HG03175 (cell line): ENCODE data around the gene CDC42BPB.

Source experiments
- ATAC-seq: cut with Tn5 transposase; IDR thresholded peaks from one replicate; pipeline ENCODE4 v1.9.1; 2021; ENCODE audit warnings: mild to moderate bottlenecking, moderate library complexity; ENCODE audit not compliant: unreplicated experiment

CDC42BPB gene

GRCh38 chr14:102999227-102999895 is 58.0 kb downstream of the CDC42BPB start:
- no peak for ATAC-seq

- ATAC-seq: no peak
Observed at GRCh38 chr14:102998393-102998792, 59.0 kb downstream of the CDC42BPB start.

- no peak for ATAC-seq
Observed at GRCh38 chr14:102996941-102997340, 60.4 kb downstream of the CDC42BPB start.

GRCh38 chr14:102994689-102995088 is 62.7 kb downstream of the CDC42BPB start:
- no peak for ATAC-seq

- no peak for ATAC-seq
Observed at GRCh38 chr14:102993523-102993922, 63.8 kb downstream of the CDC42BPB start.

GRCh38 chr14:102991376-102991775 is 66.0 kb downstream of the CDC42BPB start:
- ATAC-seq: no peak

GRCh38 chr14:102988054-102988453 is 69.3 kb downstream of the CDC42BPB start:
- ATAC-seq: no peak

- no peak for ATAC-seq
Observed at GRCh38 chr14:102986810-102987579, 70.4 kb downstream of the CDC42BPB start.

- no peak for ATAC-seq
Observed at GRCh38 chr14:102985665-102986064, 71.7 kb downstream of the CDC42BPB start.

- no peak for ATAC-seq
Observed at GRCh38 chr14:102984336-102985102, 72.8 kb downstream of the CDC42BPB start.

- no peak for ATAC-seq
Observed at GRCh38 chr14:102983496-102983895, 73.9 kb downstream of the CDC42BPB start.

- no peak for ATAC-seq
Observed at GRCh38 chr14:102982852-102983470, 74.4 kb downstream of the CDC42BPB start.

- ATAC-seq: no peak
Observed at GRCh38 chr14:102980409-102980810, 76.9 kb downstream of the CDC42BPB start.

GRCh38 chr14:102979406-102979805 is 77.9 kb downstream of the CDC42BPB start:
- no peak for ATAC-seq

- no peak for ATAC-seq
Observed at GRCh38 chr14:102977475-102977874, 79.9 kb downstream of the CDC42BPB start.

- no peak for ATAC-seq
Observed at GRCh38 chr14:102975662-102976061, 81.7 kb downstream of the CDC42BPB start.

- no peak for ATAC-seq
Observed at GRCh38 chr14:102973706-102974285, 83.6 kb downstream of the CDC42BPB start.

- ATAC-seq: no peak
Observed at GRCh38 chr14:102971836-102972606, 85.3 kb downstream of the CDC42BPB start.

GRCh38 chr14:102971314-102971713 is 86.0 kb downstream of the CDC42BPB start:
- ATAC-seq: no peak

GRCh38 chr14:102970496-102970895 is 86.9 kb downstream of the CDC42BPB start:
- no peak for ATAC-seq
